IMR-90 (cell line): ENCODE results near the gene TCF4. TPM values are rescaled to one million over a fixed set of nuclear protein-coding genes. Genes with fewer than 3 reads are reported as not detected.

Source experiments
- ATAC-seq: fragments of 200-7000 bp; cut with Tn5 transposase; 2 replicates; pipeline ENCODE4 v1.9.1; 2020; ENCODE audit warnings: low read depth, mild to moderate bottlenecking, moderate library complexity
- BruUV-seq: library from RNA; stranded (reverse); fragments of 400-500 nt; replicated peaks from 2 replicates; lab custom pipeline; 2021; lab: Mats Ljungman, UMichigan
- CTCF ChIA-PET: fragments of 300-600 bp; formaldehyde crosslinking; extraction: SDS; loops from one replicate; lab custom pipeline; 2021; ENCODE audit warnings: antibody characterized with exemption; lab: Yijun Ruan, JAX
- POLR2A ChIA-PET: fragments of 300-600 bp; sonication (Branson Sonifier 250); formaldehyde crosslinking; loops from one replicate; lab custom pipeline; 2022; ENCODE audit warnings: antibody characterized with exemption; ENCODE audit not compliant: unreplicated experiment; lab: Charles Lee
- DNase-seq: peaks from one replicate; pipeline ENCODE4 v3.0.0; 2013
- H2AFZ ChIP-seq: replicated peaks from 2 replicates; pipeline ENCODE3; 2013; ENCODE audit warnings: low read length, mild to moderate bottlenecking; ENCODE audit not compliant: poor library complexity
- H2AK5ac ChIP-seq: 2 replicates; pipeline ENCODE4 v1.6.1; 2013; ENCODE audit warnings: low read depth, low read length, inconsistent platforms
- H2AK9ac ChIP-seq: replicated peaks from 2 replicates; pipeline ENCODE3; 2013; ENCODE audit warnings: mild to moderate bottlenecking, low read depth, low read length, moderate library complexity; ENCODE audit not compliant: poor library complexity
- H2BK120ac ChIP-seq: 2 replicates; pipeline ENCODE4 v1.6.1; 2013; ENCODE audit warnings: low read depth, low read length, inconsistent platforms
- H2BK15ac ChIP-seq: 3 replicates; pipeline ENCODE4 v1.6.1; 2013; ENCODE audit warnings: low read depth, low read length, inconsistent platforms
- H2BK20ac ChIP-seq: 2 replicates; pipeline ENCODE4 v1.6.1; 2013; ENCODE audit warnings: low read depth, mild to moderate bottlenecking, inconsistent platforms, low read length, moderate library complexity
- H2BK5ac ChIP-seq: 2 replicates; pipeline ENCODE4 v1.6.1; 2013; ENCODE audit warnings: mild to moderate bottlenecking, low read depth, low read length, inconsistent platforms; ENCODE audit not compliant: poor library complexity, severe bottlenecking
- H3K14ac ChIP-seq: replicated peaks from 2 replicates; pipeline ENCODE4 v1.6.1; 2013; ENCODE audit warnings: low read depth, low read length, inconsistent platforms
- H3K18ac ChIP-seq: 2 replicates; pipeline ENCODE4 v1.6.1; 2013; ENCODE audit warnings: low read depth, low read length, control low read depth
- H3K23ac ChIP-seq: 2 replicates; pipeline ENCODE4 v1.6.1; 2013; ENCODE audit warnings: low read depth, low read length, inconsistent platforms
- H3K27ac ChIP-seq: 2 replicates; pipeline ENCODE4 v1.5.1; 2013; ENCODE audit warnings: mild to moderate bottlenecking, control low read depth, low read length; ENCODE audit not compliant: insufficient read depth
- H3K27me3 ChIP-seq: 2 replicates; pipeline ENCODE4 v1.6.1; 2013; ENCODE audit warnings: low read length; ENCODE audit not compliant: control insufficient read depth, insufficient read depth
- H3K36me3 ChIP-seq: 2 replicates; pipeline ENCODE4 v1.6.1; 2013; ENCODE audit warnings: low read length, mixed read lengths; ENCODE audit not compliant: control insufficient read depth, insufficient read depth
- H3K4ac ChIP-seq: 2 replicates; pipeline ENCODE4 v1.6.1; 2013; ENCODE audit warnings: low read depth, low read length, inconsistent platforms
- H3K4me1 ChIP-seq: 2 replicates; pipeline ENCODE4 v1.6.1; 2013; ENCODE audit warnings: low read length, mixed read lengths; ENCODE audit not compliant: control insufficient read depth, insufficient read depth
- H3K4me2 ChIP-seq: 2 replicates; pipeline ENCODE4 v1.6.1; 2013; ENCODE audit warnings: low read depth, mild to moderate bottlenecking, control low read depth, low read length, moderate library complexity
- H3K4me3 ChIP-seq: 2 replicates; pipeline ENCODE4 v1.5.1; 2013; ENCODE audit warnings: low read depth, mild to moderate bottlenecking, control low read depth, low read length, moderate library complexity; ENCODE audit not compliant: insufficient read depth
- H3K56ac ChIP-seq: 2 replicates; pipeline ENCODE4 v1.6.1; 2013; ENCODE audit warnings: low read length, inconsistent platforms; ENCODE audit not compliant: insufficient read depth; ENCODE audit errors: extremely low read depth
- H3K79me1 ChIP-seq, 2 experiments: 2 replicates each; pipeline ENCODE4 v1.6.1; 2013; ENCODE audit warnings: low read length in 2 of 2, inconsistent platforms in 1 of 2, low read depth in 1 of 2
- H3K9ac ChIP-seq: 2 replicates; pipeline ENCODE4 v1.6.1; 2013; ENCODE audit warnings: low read depth, low read length, control low read depth
- H3K9me1 ChIP-seq: 2 replicates; pipeline ENCODE4 v1.6.1; 2013; ENCODE audit warnings: low read length, inconsistent platforms; ENCODE audit not compliant: insufficient read depth
- H3K9me3 ChIP-seq: 2 replicates; pipeline ENCODE4 v1.6.1; 2013; ENCODE audit warnings: low read length; ENCODE audit not compliant: control insufficient read depth, insufficient read depth
- H4K20me1 ChIP-seq: 2 replicates; pipeline ENCODE4 v1.6.1; 2013; ENCODE audit warnings: low read length, inconsistent platforms; ENCODE audit not compliant: insufficient read depth
- H4K5ac ChIP-seq: 2 replicates; pipeline ENCODE4 v1.6.1; 2013; ENCODE audit warnings: mild to moderate bottlenecking, low read depth, low read length, control low read depth
- H4K8ac ChIP-seq, 2 experiments: 2 replicates each; pipeline ENCODE4 v1.6.1; 2013; ENCODE audit warnings: low read depth in 2 of 2, low read length in 2 of 2, control low read depth in 1 of 2, inconsistent platforms in 1 of 2
- H4K91ac ChIP-seq: 2 replicates; pipeline ENCODE4 v1.6.1; 2013; ENCODE audit warnings: low read depth, low read length, inconsistent platforms; ENCODE audit not compliant: insufficient read depth
- BHLHE40 ChIP-seq: fragments of 150-350 bp; IDR thresholded peaks from 2 replicates; pipeline ENCODE4 v1.6.1; 2016; ENCODE audit warnings: mild to moderate bottlenecking, low read depth, low read length
- CEBPB ChIP-seq: IDR thresholded peaks from 2 replicates; pipeline ENCODE4 v1.6.1; 2012; ENCODE audit warnings: low read depth, low read length, improper control_type of control experiment
- CHD1 ChIP-seq: IDR thresholded peaks from 2 replicates; pipeline ENCODE4 v1.6.1; 2012; ENCODE audit warnings: low read depth, low read length, improper control_type of control experiment
- FOS ChIP-seq: fragments of 150-350 bp; IDR thresholded peaks from 2 replicates; pipeline ENCODE4 v1.6.1; 2016; ENCODE audit warnings: low read depth, low read length
- MAFK ChIP-seq: IDR thresholded peaks from 2 replicates; pipeline ENCODE4 v1.6.1; 2012; ENCODE audit warnings: low read depth, low read length, improper control_type of control experiment
- MAZ ChIP-seq: IDR thresholded peaks from 2 replicates; pipeline ENCODE4 v1.6.1; 2012; ENCODE audit warnings: low read depth, mild to moderate bottlenecking, low read length, improper control_type of control experiment, moderate library complexity, borderline replicate concordance
- MXI1 ChIP-seq: IDR thresholded peaks from 2 replicates; pipeline ENCODE4 v1.6.1; 2012; ENCODE audit warnings: low read depth, mild to moderate bottlenecking, low read length, moderate library complexity, borderline replicate concordance
- POLR2A ChIP-seq: IDR thresholded peaks from 2 replicates; pipeline ENCODE4 v1.6.1; 2012; ENCODE audit warnings: mild to moderate bottlenecking, low read depth, low read length
- RAD21 ChIP-seq: IDR thresholded peaks from 2 replicates; pipeline ENCODE4 v1.6.1; 2012; ENCODE audit warnings: low read length, improper control_type of control experiment
- RCOR1 ChIP-seq: IDR thresholded peaks from 2 replicates; pipeline ENCODE4 v1.6.1; 2012; ENCODE audit warnings: mild to moderate bottlenecking, low read length, improper control_type of control experiment; ENCODE audit not compliant: insufficient replicate concordance
- SMC3 ChIP-seq: fragments of 150-350 bp; IDR thresholded peaks from 2 replicates; pipeline ENCODE4 v1.6.1; 2016; ENCODE audit warnings: low read depth, mild to moderate bottlenecking, antibody characterized with exemption, low read length, moderate library complexity
- WGBS, 2 experiments: methylation state at CpG; one replicate each; pipeline versions ENCODE4 v1.1.5 to v1.1.7; 2013; ENCODE audit warnings: missing lambda C conversion rate in 2 of 2; ENCODE audit not compliant: insufficient read length in 1 of 2; ENCODE audit errors: extremely low coverage in 2 of 2; 5-methylcytosine and 5-hydroxymethylcytosine counted together
- dilution Hi-C: fragments of 300-500 bp; cut with HindIII; formaldehyde crosslinking; loops from one replicate; pipeline ENCODE4 v1.14.3; 2018; ENCODE audit warnings: low sequenced_read_pairs; ENCODE audit not compliant: unreplicated experiment
- in situ Hi-C: fragments of 300-500 bp; cut with MboI; formaldehyde crosslinking; loops from 3 replicates; pipeline ENCODE4 v1.14.3; 2019; ENCODE audit warnings: low sequenced_read_pairs, inconsistent platforms, mixed read lengths
- intact Hi-C: fragments of 100-400 bp; cut with micrococcal nuclease; formaldehyde crosslinking; loops from 2 replicates; pipeline ENCODE4 v1.10.0; 2022
- polyA plus RNA-seq, 3 experiments: library from polyadenylated mRNA; depleted of rRNA; stranded (reverse); fragments of >200 nt; gene quantifications; 2 replicates each; pipeline ENCODE4 v1.2.3, GENCODE V29; 2012; ENCODE audit warnings: low replicate concordance in 1 of 3
- total RNA-seq: library from RNA; depleted of rRNA; stranded (reverse); fragments of >200 nt; gene quantifications from 2 replicates; pipeline ENCODE4 v1.2.3, GENCODE V29; 2012
- TF ChIP-seq, protein P1 (sequence below): fragments of 150-350 bp; IDR thresholded peaks from 2 replicates; pipeline ENCODE4 v1.6.1; 2017; ENCODE audit warnings: mild to moderate bottlenecking, antibody characterized with exemption, low read length, low read depth

The TCF4 gene
- total and polyA plus RNA-seq, 2 of the 4 experiments (the other 2 are of a cell fraction), result 30.0 to 87.1 TPM

DNA sequence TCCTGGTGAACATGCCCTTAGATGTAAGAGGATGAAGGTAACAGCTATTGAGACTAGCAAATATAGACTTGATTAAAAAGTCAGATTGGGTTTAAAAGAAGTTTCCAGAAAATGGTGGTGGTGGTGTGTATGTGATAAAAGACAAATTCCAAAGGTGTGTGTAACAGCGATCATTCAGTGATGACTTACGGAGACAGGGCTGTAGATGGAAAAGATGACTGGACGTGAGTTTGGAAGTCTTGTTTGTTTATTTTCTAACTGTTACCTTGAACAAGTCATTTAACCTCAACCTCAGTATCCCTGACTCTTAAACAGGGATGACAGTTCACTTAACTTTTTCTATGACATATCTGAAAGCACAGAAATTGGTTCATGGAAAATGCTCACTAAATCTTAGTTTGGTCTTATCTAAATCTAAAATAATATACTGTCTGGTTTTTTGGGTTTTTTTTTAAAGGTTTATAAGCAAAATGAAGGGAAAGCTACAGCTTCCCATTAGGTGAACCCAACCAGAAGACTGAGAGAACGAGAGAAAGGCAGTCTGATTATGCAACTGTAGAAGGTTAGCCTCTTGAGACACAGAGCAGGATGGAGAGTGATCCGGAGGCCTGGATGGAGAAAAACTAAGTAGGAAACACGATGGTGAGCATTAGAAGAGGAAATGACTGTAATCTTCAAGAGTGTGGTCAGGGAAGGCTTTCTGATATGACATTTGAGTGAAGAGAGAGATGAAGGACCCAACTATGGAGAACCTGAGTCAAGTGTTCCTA, 71.9 kb downstream of the TCF4 start:
- dilution Hi-C loops, result no loop called here
- Histone ChIP-seq H3K4me3 (no peak overlapping the region), H3K9ac (no peak overlapping the region), H4K5ac (peak overlapping the region; percentile 57; the same call in 1 of the 2 replicates), H2AK5ac (no peak overlapping the region), H3K4ac (peak overlapping the region; percentile 70; the same call in 1 of the 2 replicates), H2BK5ac (peak overlapping the region; percentile 76), H3K79me1 (peaks cover 30 to 65% of the 10 kb centered on the region in 2 experiments), H3K9me1 (peaks cover 9% of the 10 kb centered on the region), H2AK9ac (no peak overlapping the region), H3K4me1 (peaks cover 21% of the 10 kb centered on the region), H3K14ac (peak overlapping the region; percentile 49; the same call in 1 of the 2 replicates), H4K20me1 (no peaks in the 10 kb centered on the region), H3K9me3 (no peaks in the 10 kb centered on the region), H2AFZ (no peak overlapping the region), H3K56ac (no peak overlapping the region), H3K23ac (peak overlapping the region; percentile 70), H4K91ac (no peak overlapping the region), H2BK20ac (peak overlapping the region; percentile 41; the same call in 1 of the 2 replicates), H3K27me3 (no peaks in the 10 kb centered on the region), H3K36me3 (peaks cover 2% of the 10 kb centered on the region; the same call in 1 of the 2 replicates), H4K8ac (peak overlapping the region; percentile 27 to 57; a peak in 2 of 4 replicates), H3K18ac (peak overlapping the region; percentile 56; the same call in 1 of the 2 replicates), H2BK15ac (0 out of 3 replicates have a peak overlapping the region, but pooled peaks have one; percentile 12), H3K4me2 (peak overlapping the region; percentile 49; the same call in 1 of the 2 replicates), H2BK120ac (peak overlapping the region; percentile 54), H3K27ac (no peak overlapping the region)
- no peak for ATAC-seq
- POLR2A ChIA-PET, result no interaction called here
- DNase-seq, result peak; percentile 84
- intact Hi-C loops, result no loop called here
- no TSS peak for BruUV-seq
- no peak for TF ChIP-seq SMC3
- TF ChIP-seq RCOR1, result peak; percentile 26
- TF ChIP-seq FOS, result peak; percentile 48; the same call in 1 of the 2 replicates
- TF ChIP-seq, protein P1, sequence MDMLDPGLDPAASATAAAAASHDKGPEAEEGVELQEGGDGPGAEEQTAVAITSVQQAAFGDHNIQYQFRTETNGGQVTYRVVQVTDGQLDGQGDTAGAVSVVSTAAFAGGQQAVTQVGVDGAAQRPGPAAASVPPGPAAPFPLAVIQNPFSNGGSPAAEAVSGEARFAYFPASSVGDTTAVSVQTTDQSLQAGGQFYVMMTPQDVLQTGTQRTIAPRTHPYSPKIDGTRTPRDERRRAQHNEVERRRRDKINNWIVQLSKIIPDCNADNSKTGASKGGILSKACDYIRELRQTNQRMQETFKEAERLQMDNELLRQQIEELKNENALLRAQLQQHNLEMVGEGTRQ, result no peak
- peak; percentile 1; the same call in 1 of the 2 replicates for TF ChIP-seq MAFK
- TF ChIP-seq RAD21, result no peak
- no peak for TF ChIP-seq CHD1
- TF ChIP-seq BHLHE40, result no peak
- TF ChIP-seq MAZ, result no peak
- TF ChIP-seq MXI1, result no peak
- no peak for TF ChIP-seq POLR2A
- TF ChIP-seq CEBPB, result no peak
- CTCF ChIA-PET, result no interaction called here
- in situ Hi-C loops, result no loop called here
- WGBS, 2 experiments, result 100% methylated on average over 3 of the region's 6 CpGs; no CpG with 5 or more reads in 1 of the 2 experiments
